GM21390 (cell line): ENCODE measurements around the gene ECSCR.
"Not testable (repeated sequence)": the region's sequence is repeated elsewhere in the genome, so short reads cannot be mapped to it uniquely, and the experiment has no call there.

ENCODE experiments used
- ATAC-seq: cut with Tn5 transposase; IDR thresholded peaks from one replicate; pipeline ENCODE4 v1.9.1; 2021; ENCODE audit not compliant: unreplicated experiment

Gene ECSCR

GRCh38 chr5:139462586-139463276 is at the start of gene ECSCR:
Gene ECSCR, minus strand, starts transcription at chr5:139462743. Its CDS starts 73 bp downstream, at chr5:139462670.
- ATAC-seq: no peak

- ATAC-seq: not testable (repeated sequence)
Observed at GRCh38 chr5:139504722-139505121, 42.2 kb upstream of the ECSCR start.

- not testable (repeated sequence) for ATAC-seq
Observed at GRCh38 chr5:139503879-139504278, 41.3 kb upstream of the ECSCR start.

GRCh38 chr5:139503036-139503817 is 40.7 kb upstream of the ECSCR start:
- ATAC-seq: not testable (repeated sequence)

- ATAC-seq: no peak
Observed at GRCh38 chr5:139501381-139501780, 38.8 kb upstream of the ECSCR start.

- no peak for ATAC-seq
Observed at GRCh38 chr5:139495638-139496435, 33.3 kb upstream of the ECSCR start.

- ATAC-seq: no peak
Observed at GRCh38 chr5:139494832-139495231, 32.3 kb upstream of the ECSCR start.

- ATAC-seq: no peak
Observed at GRCh38 chr5:139494256-139494655, 31.7 kb upstream of the ECSCR start.

GRCh38 chr5:139492700-139493192 is 30.2 kb upstream of the ECSCR start:
- ATAC-seq: no peak

GRCh38 chr5:139488260-139488659 is 25.7 kb upstream of the ECSCR start:
- ATAC-seq: no peak

GRCh38 chr5:139486201-139486600 is 23.7 kb upstream of the ECSCR start:
- ATAC-seq: no peak

GRCh38 chr5:139482890-139483208 is 20.3 kb upstream of the ECSCR start:
- ATAC-seq: not testable (repeated sequence)

GRCh38 chr5:139482050-139482889 is 19.7 kb upstream of the ECSCR start, which contains the start of gene STING1:
Gene STING1, minus strand, starts transcription at chr5:139482758. Its CDS starts 1,054 bp downstream, at chr5:139481704.
- peak; percentile 59 for ATAC-seq

GRCh38 chr5:139481580-139482049 is 19.1 kb upstream of the ECSCR start:
- ATAC-seq: peak; percentile 31

- no peak for ATAC-seq
Observed at GRCh38 chr5:139481122-139481533, 18.6 kb upstream of the ECSCR start.

- not testable (repeated sequence) for ATAC-seq
Observed at GRCh38 chr5:139479729-139480128, 17.2 kb upstream of the ECSCR start.

GRCh38 chr5:139478657-139479423 is 16.3 kb upstream of the ECSCR start:
- not testable (repeated sequence) for ATAC-seq

- no peak for ATAC-seq
Observed at GRCh38 chr5:139475865-139476617, 13.5 kb upstream of the ECSCR start.
